BLaER1 (cell line): ENCODE measurements around the gene SLC22A25.
"Not testable (repeated sequence)": the region's sequence is repeated elsewhere in the genome, so short reads cannot be mapped to it uniquely, and the experiment has no call there.

ENCODE experiments used
- H3K27ac ChIP-seq: shearing (Covaris generic); formaldehyde crosslinking; 2 replicates; pipeline ENCODE4 v1.8.1; 2022
- H3K27me3 ChIP-seq: shearing (Covaris generic); formaldehyde crosslinking; 2 replicates; pipeline ENCODE4 v1.8.1; 2022
- H3K36me3 ChIP-seq: shearing (Covaris generic); formaldehyde crosslinking; 2 replicates; pipeline ENCODE4 v1.8.1; 2022
- H3K4me1 ChIP-seq: shearing (Covaris generic); formaldehyde crosslinking; 2 replicates; pipeline ENCODE4 v1.8.1; 2022
- H3K4me2 ChIP-seq: shearing (Covaris generic); formaldehyde crosslinking; 2 replicates; pipeline ENCODE4 v1.8.1; 2022
- H3K4me3 ChIP-seq: shearing (Covaris generic); formaldehyde crosslinking; 2 replicates; pipeline ENCODE4 v1.8.1; 2022
- H3K9ac ChIP-seq: shearing (Covaris generic); formaldehyde crosslinking; 2 replicates; pipeline ENCODE4 v1.8.1; 2022
- H3K9me3 ChIP-seq: shearing (Covaris generic); formaldehyde crosslinking; 2 replicates; pipeline ENCODE4 v1.8.1; 2022
- H4K20me1 ChIP-seq: shearing (Covaris generic); formaldehyde crosslinking; 2 replicates; pipeline ENCODE4 v1.8.1; 2022
- Cebpa-rat ChIP-seq: shearing (Covaris generic); IDR thresholded peaks from 2 replicates; pipeline ENCODE4 v1.8.1; 2022

The SLC22A25 gene

DNA sequence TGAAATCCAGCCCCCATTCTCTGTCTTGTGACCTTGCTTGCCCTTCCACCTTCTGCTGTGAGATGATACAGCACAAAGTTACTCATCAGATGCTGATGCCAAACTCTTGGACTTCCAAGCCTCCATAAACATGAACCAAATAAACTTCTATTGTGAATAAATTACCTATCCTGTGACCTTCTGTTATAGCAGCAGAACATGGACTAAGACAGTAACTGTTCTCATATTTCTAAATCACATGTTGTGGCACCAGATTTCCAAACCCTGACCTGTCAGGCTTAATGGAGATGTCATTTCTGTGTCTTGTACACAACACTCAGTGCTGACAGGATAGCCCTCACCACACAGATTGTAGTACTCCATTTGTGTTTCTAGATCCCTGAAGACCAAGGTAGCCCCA, 6.0 kb downstream of the SLC22A25 start:
- H3K9me3 ChIP-seq = peaks cover 24% of the 10 kb centered on the region
- no peak overlapping the region for H3K4me2 ChIP-seq
- H3K36me3 ChIP-seq = no peaks in the 10 kb centered on the region
- H3K27me3 ChIP-seq = no peaks in the 10 kb centered on the region
- no peak for TF ChIP-seq Cebpa-rat
- H3K4me1 ChIP-seq = peaks cover 6% of the 10 kb centered on the region
- no peaks in the 10 kb centered on the region for H4K20me1 ChIP-seq
- no peak overlapping the region for H3K4me3 ChIP-seq
- H3K27ac ChIP-seq = no peak overlapping the region
- no peak overlapping the region for H3K9ac ChIP-seq

DNA sequence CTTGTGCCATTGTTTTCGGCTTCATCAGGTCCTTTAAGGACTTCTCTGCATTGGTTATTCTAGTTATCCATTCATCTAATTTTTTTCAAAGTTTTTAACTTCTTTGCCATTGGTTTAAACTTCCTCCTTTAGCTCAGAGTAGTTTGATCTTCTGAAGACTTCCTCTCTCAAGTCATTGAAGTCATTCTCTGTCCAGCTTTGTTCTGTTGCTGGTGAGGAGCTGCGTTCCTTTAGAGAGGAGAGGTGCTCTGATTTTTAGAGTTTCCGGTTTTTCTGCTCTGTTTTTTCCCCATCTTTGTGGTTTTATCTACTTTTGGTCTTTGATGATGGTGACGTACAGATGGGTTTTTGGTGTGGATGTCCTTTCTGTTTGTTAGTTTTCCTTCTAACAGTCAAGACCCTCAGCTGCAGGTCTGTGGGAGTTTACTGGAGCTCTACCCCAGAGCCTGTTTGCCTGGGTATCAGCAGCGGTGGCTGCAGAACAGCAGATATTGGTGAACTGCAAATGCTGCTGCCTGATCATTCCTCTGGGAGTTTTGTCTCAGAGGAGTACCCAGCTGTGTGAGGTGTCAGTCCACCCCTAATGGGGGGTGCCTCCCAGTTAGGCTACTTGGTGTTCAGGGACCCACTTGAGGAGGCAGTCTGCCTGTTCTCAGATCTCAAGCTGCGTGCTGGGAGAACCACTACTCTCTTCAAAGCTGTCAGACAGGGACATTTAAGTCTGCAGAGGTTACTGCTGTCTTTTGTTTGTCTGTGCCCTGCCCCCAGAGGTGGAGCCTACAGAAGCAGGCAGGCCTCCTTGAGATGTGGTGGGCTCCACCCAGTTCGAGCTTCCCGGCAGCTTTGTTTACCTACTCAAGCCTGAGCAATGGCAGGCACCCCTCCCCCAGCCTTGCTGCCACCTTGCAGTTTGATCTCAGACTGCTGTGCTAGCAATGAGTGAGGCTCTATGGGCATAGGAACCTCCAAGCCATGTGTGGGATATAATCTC, 7.6 kb downstream of the SLC22A25 start:
- H3K27ac ChIP-seq, H3K9ac ChIP-seq, H3K36me3 ChIP-seq: not testable (repeated sequence)

DNA sequence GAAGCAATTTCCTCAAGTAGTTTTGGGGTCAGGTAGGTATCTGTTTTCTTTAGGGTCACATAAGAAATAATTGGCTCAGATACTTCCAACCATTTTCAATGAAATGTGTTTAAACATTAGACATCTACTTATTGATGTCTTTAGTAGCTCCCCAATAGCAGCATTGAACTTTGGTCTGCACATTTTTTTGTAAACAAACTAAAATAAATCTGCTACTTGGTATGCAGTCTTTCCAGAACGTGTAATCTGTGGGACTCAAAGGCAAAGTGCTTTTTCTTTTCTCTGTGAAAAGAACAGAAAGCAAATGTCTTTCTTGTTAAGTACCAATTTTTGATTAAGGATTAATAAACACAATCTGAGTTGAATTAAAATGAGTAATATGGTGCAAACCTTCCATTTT, 13.6 kb downstream of the SLC22A25 start:
- no peak overlapping the region for H3K4me2 ChIP-seq
- no peaks in the 10 kb centered on the region for H3K36me3 ChIP-seq
- no peaks in the 10 kb centered on the region for H3K9me3 ChIP-seq
- H3K4me1 ChIP-seq = no peaks in the 10 kb centered on the region
- H3K27ac ChIP-seq = no peak overlapping the region
- H3K9ac ChIP-seq = no peak overlapping the region
- no peaks in the 10 kb centered on the region for H4K20me1 ChIP-seq
- H3K27me3 ChIP-seq = no peaks in the 10 kb centered on the region
- no peak overlapping the region for H3K4me3 ChIP-seq
- no peak for TF ChIP-seq Cebpa-rat

More for the DNA sequence above, 7.6 kb downstream of the SLC22A25 start:
- H3K4me3 ChIP-seq, H3K4me2 ChIP-seq, H4K20me1 ChIP-seq, H3K27me3 ChIP-seq, H3K4me1 ChIP-seq: not testable (repeated sequence)
- peaks cover 24% of the 10 kb centered on the region for H3K9me3 ChIP-seq

- Histone ChIP-seq H3K9ac (no peak overlapping the region), H3K36me3 (no peaks in the 10 kb centered on the region), H3K4me3 (no peak overlapping the region), H3K27ac (no peak overlapping the region), H3K27me3 (no peaks in the 10 kb centered on the region), H3K4me1 (no peaks in the 10 kb centered on the region; the same call in 1 of the 2 replicates), H3K4me2 (no peak overlapping the region), H4K20me1 (no peaks in the 10 kb centered on the region), H3K9me3 (no peaks in the 10 kb centered on the region)
- no peak for TF ChIP-seq Cebpa-rat
Measured at GRCh38 chr11:63227521-63228107, 15.8 kb downstream of the SLC22A25 start.

- H3K4me2 ChIP-seq = no peak overlapping the region
- no peaks in the 10 kb centered on the region for H4K20me1 ChIP-seq
- H3K27ac ChIP-seq = no peak overlapping the region
- no peaks in the 10 kb centered on the region for H3K27me3 ChIP-seq
- no peak overlapping the region for H3K4me3 ChIP-seq
- TF ChIP-seq Cebpa-rat = no peak
- no peaks in the 10 kb centered on the region for H3K36me3 ChIP-seq
- no peak overlapping the region for H3K9ac ChIP-seq
- no peaks in the 10 kb centered on the region; the same call in 1 of the 2 replicates for H3K4me1 ChIP-seq
- no peaks in the 10 kb centered on the region for H3K9me3 ChIP-seq
Measured at GRCh38 chr11:63226488-63227114, 16.8 kb downstream of the SLC22A25 start.

DNA sequence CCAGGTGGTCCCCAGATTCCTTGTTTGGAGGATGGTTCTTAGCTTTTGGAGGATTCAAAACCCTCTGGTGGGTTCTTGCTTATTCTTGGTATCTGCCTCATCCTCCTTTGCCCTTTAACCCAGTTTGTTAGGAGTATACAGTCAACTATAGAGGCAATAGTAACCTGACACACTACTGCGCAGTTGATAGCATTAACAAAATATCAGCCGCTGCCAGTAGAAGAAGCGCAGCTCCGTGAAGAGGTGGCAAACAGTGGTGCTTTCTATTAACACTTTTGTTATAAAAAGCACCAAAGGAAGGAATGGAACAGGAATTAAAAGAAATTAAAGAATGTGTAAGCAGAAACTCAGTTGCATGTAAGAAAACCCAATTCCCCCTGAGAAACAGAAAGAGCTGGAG, 29.3 kb downstream of the SLC22A25 start:
- H3K36me3 ChIP-seq = no peaks in the 10 kb centered on the region

DNA sequence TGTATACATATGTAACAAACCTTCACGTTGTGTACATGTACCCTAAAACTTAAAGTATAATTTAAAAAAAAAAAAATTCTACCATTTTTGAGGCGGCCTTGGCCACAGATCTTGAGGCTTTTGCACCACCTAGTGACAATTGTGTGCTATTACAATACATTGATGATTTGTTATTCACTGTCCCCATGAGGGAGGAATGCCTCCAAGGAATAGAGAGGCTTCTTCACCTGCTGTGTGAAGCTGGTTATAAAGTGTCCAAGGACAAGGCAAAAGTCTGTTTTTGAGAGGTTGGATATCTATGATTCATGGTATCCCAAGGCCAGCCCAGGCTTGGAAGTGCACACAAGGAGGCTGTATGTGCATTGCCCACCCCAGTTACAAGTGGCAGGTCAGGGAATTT, 30.7 kb downstream of the SLC22A25 start:
- no peaks in the 10 kb centered on the region for H3K4me1 ChIP-seq
- no peaks in the 10 kb centered on the region for H3K36me3 ChIP-seq
- H3K9ac ChIP-seq = no peak overlapping the region
- no peak for TF ChIP-seq Cebpa-rat
- no peaks in the 10 kb centered on the region for H3K27me3 ChIP-seq
- H3K4me3 ChIP-seq = no peak overlapping the region
- no peaks in the 10 kb centered on the region for H4K20me1 ChIP-seq
- H3K4me2 ChIP-seq = no peak overlapping the region
- H3K9me3 ChIP-seq = peaks cover 18% of the 10 kb centered on the region
- no peak overlapping the region for H3K27ac ChIP-seq

More for the DNA sequence above, 29.3 kb downstream of the SLC22A25 start:
- no peaks in the 10 kb centered on the region for H3K27me3 ChIP-seq
- H3K9ac ChIP-seq = no peak overlapping the region
- H3K27ac ChIP-seq = no peak overlapping the region
- H3K9me3 ChIP-seq = peaks cover 4% of the 10 kb centered on the region
- H4K20me1 ChIP-seq = no peaks in the 10 kb centered on the region
- no peak for TF ChIP-seq Cebpa-rat
- no peak overlapping the region for H3K4me3 ChIP-seq
- H3K4me1 ChIP-seq = no peaks in the 10 kb centered on the region
- H3K4me2 ChIP-seq = no peak overlapping the region

GRCh38 chr11:63210111-63210510, 33.3 kb downstream of the SLC22A25 start:
- no peak overlapping the region for H3K27ac ChIP-seq
- H3K27me3 ChIP-seq = no peaks in the 10 kb centered on the region
- H3K9me3 ChIP-seq = peaks cover 26% of the 10 kb centered on the region
- H3K4me3 ChIP-seq = no peak overlapping the region
- no peaks in the 10 kb centered on the region for H3K4me1 ChIP-seq
- no peaks in the 10 kb centered on the region for H4K20me1 ChIP-seq
- H3K36me3 ChIP-seq = no peaks in the 10 kb centered on the region
- H3K9ac ChIP-seq = no peak overlapping the region
- TF ChIP-seq Cebpa-rat = no peak
- H3K4me2 ChIP-seq = no peak overlapping the region
